COLO829 (cell line): ENCODE results near the gene TTLL11.
"Not testable (repeated sequence)": the region's sequence is repeated elsewhere in the genome, so short reads cannot be mapped to it uniquely, and the experiment has no call there.

Source experiments
- DNase-seq: peaks from one replicate; pipeline ENCODE4 v3.0.0; 2012; ENCODE audit warnings: low spot score

TTLL11 gene

GRCh38 chr9:121814594-121814993 is 278.5 kb downstream of the TTLL11 start:
- no peak for DNase-seq

- no peak for DNase-seq
Measured at GRCh38 chr9:121813519-121814210, 279.4 kb downstream of the TTLL11 start.

GRCh38 chr9:121812159-121812735 is 280.9 kb downstream of the TTLL11 start:
- DNase-seq = no peak

- no peak for DNase-seq
Measured at GRCh38 chr9:121811751-121812150, 281.4 kb downstream of the TTLL11 start.

- DNase-seq = no peak
Measured at GRCh38 chr9:121811140-121811539, 282.0 kb downstream of the TTLL11 start.

- DNase-seq = no peak
Measured at GRCh38 chr9:121810489-121810888, 282.6 kb downstream of the TTLL11 start.

- DNase-seq = no peak
Measured at GRCh38 chr9:121809356-121810050, 283.6 kb downstream of the TTLL11 start.

GRCh38 chr9:121808781-121809180 is 284.3 kb downstream of the TTLL11 start:
- no peak for DNase-seq

GRCh38 chr9:121807823-121808278 is 285.3 kb downstream of the TTLL11 start:
- no peak for DNase-seq

GRCh38 chr9:121807069-121807822 is 285.9 kb downstream of the TTLL11 start:
- DNase-seq = no peak

- no peak for DNase-seq
Measured at GRCh38 chr9:121802753-121803152, 290.4 kb downstream of the TTLL11 start.

GRCh38 chr9:121801579-121801978 is 291.5 kb downstream of the TTLL11 start:
- no peak for DNase-seq

- no peak for DNase-seq
Measured at GRCh38 chr9:121800376-121800775, 292.7 kb downstream of the TTLL11 start.

GRCh38 chr9:121798941-121799340 is 294.2 kb downstream of the TTLL11 start:
- no peak for DNase-seq

- no peak for DNase-seq
Measured at GRCh38 chr9:121797081-121797480, 296.0 kb downstream of the TTLL11 start.

GRCh38 chr9:121794334-121794733 is 298.8 kb downstream of the TTLL11 start:
- DNase-seq = not testable (repeated sequence)

- not testable (repeated sequence) for DNase-seq
Measured at GRCh38 chr9:121792476-121792875, 300.6 kb downstream of the TTLL11 start.

- DNase-seq = no peak
Measured at GRCh38 chr9:121790841-121791240, 302.3 kb downstream of the TTLL11 start.

- DNase-seq = no peak
Measured at GRCh38 chr9:121788686-121789366, 304.3 kb downstream of the TTLL11 start.

GRCh38 chr9:121786998-121787422 is 306.1 kb downstream of the TTLL11 start:
- no peak for DNase-seq

GRCh38 chr9:121786543-121786948 is 306.6 kb downstream of the TTLL11 start:
- DNase-seq = no peak
